Mesenchymal stem cell (in vitro differentiated cells and primary cell): ENCODE data around the gene DZANK1.

ENCODE experiments used
- DNase-seq: peaks from one replicate; pipeline ENCODE4 v3.0.0-alpha.2; 2013
- H2AFZ ChIP-seq: one replicate; pipeline ENCODE4 v1.6.1; 2013; ENCODE audit warnings: low read depth, mild to moderate bottlenecking, control low read depth, inconsistent platforms, low read length, moderate library complexity
- H2AK5ac ChIP-seq: 2 replicates; pipeline ENCODE4 v1.6.1; 2013; ENCODE audit warnings: low read length, moderate library complexity, mild to moderate bottlenecking, inconsistent platforms; ENCODE audit not compliant: severe bottlenecking
- H2BK120ac ChIP-seq: one replicate; pipeline ENCODE4 v1.6.1; 2013; ENCODE audit warnings: low read depth, mild to moderate bottlenecking, inconsistent platforms, low read length, moderate library complexity
- H2BK12ac ChIP-seq, 2 experiments: one replicate each; pipeline ENCODE4 v1.6.1; 2013; ENCODE audit warnings: inconsistent platforms in 2 of 2, low read length in 2 of 2, mild to moderate bottlenecking in 2 of 2, moderate library complexity in 2 of 2, control low read depth in 1 of 2
- H2BK15ac ChIP-seq: one replicate; pipeline ENCODE4 v1.6.1; 2013; ENCODE audit warnings: mild to moderate bottlenecking, low read depth, inconsistent platforms; ENCODE audit not compliant: poor library complexity, severe bottlenecking
- H2BK5ac ChIP-seq: 2 replicates; pipeline ENCODE4 v1.6.1; 2013; ENCODE audit warnings: low read depth, mild to moderate bottlenecking, low read length, control low read depth, inconsistent platforms; ENCODE audit not compliant: poor library complexity, severe bottlenecking
- H3K14ac ChIP-seq, 2 experiments: one replicate each; pipeline ENCODE4 v1.6.1; 2013; ENCODE audit warnings: inconsistent platforms in 2 of 2, low read length in 2 of 2, control low read depth in 1 of 2, mild to moderate bottlenecking in 1 of 2, moderate library complexity in 1 of 2
- H3K18ac ChIP-seq, 2 experiments: one replicate each; pipeline ENCODE4 v1.6.1; 2013; ENCODE audit warnings: inconsistent platforms in 2 of 2, low read length in 2 of 2, control low read depth in 1 of 2, low read depth in 1 of 2, mild to moderate bottlenecking in 1 of 2
- H3K23ac ChIP-seq, 2 experiments: one replicate each; pipeline ENCODE4 v1.6.1; 2013; ENCODE audit warnings: inconsistent platforms in 2 of 2, low read length in 2 of 2, mild to moderate bottlenecking in 2 of 2, moderate library complexity in 2 of 2, control low read depth in 1 of 2
- H3K27ac ChIP-seq: 2 replicates; pipeline ENCODE4 v1.5.1; 2013; ENCODE audit warnings: mild to moderate bottlenecking, moderate library complexity, low read length, control low read depth, inconsistent platforms; ENCODE audit not compliant: poor library complexity, severe bottlenecking
- H3K27me3 ChIP-seq, 2 experiments: 2 replicates each; pipeline versions ENCODE4 v1.6.1 to v1.7.0; 2013; ENCODE audit warnings: low read length in 2 of 2, mild to moderate bottlenecking in 2 of 2, moderate library complexity in 2 of 2, control low read depth in 1 of 2, inconsistent platforms in 1 of 2; ENCODE audit not compliant: control insufficient read depth in 1 of 2, insufficient read depth in 1 of 2
- H3K36me3 ChIP-seq, 2 experiments: 2 replicates each; pipeline versions ENCODE4 v1.6.1 to v1.7.0; 2013; ENCODE audit warnings: low read length in 2 of 2, control low read depth in 1 of 2, inconsistent platforms in 1 of 2, low read depth in 1 of 2, mild to moderate bottlenecking in 1 of 2; ENCODE audit not compliant: insufficient read depth in 2 of 2, control insufficient read depth in 1 of 2
- H3K4ac ChIP-seq, 2 experiments: one replicate each; pipeline ENCODE4 v1.6.1; 2013; ENCODE audit warnings: inconsistent platforms in 2 of 2, low read length in 2 of 2, mild to moderate bottlenecking in 2 of 2, moderate library complexity in 2 of 2, control low read depth in 1 of 2, low read depth in 1 of 2
- H3K4me1 ChIP-seq: 2 replicates; pipeline ENCODE4 v1.6.1; 2013; ENCODE audit warnings: low read depth, low read length, control low read depth; ENCODE audit not compliant: control insufficient read depth, insufficient read depth
- H3K4me2 ChIP-seq: 2 replicates; pipeline ENCODE4 v1.6.1; 2013; ENCODE audit warnings: low read length, mild to moderate bottlenecking, inconsistent platforms; ENCODE audit not compliant: poor library complexity, severe bottlenecking
- H3K4me3 ChIP-seq, 2 experiments: 2 replicates each; pipeline versions ENCODE4 v1.5.1 to v1.7.0; 2013; ENCODE audit warnings: low read length in 2 of 2, mild to moderate bottlenecking in 2 of 2, control low read depth in 1 of 2, low read depth in 1 of 2; ENCODE audit not compliant: insufficient read depth in 1 of 2
- H3K79me1 ChIP-seq: replicated peaks from 2 replicates; pipeline ENCODE4 v1.6.1; 2013; ENCODE audit warnings: mild to moderate bottlenecking, control low read depth, low read length, inconsistent platforms; ENCODE audit not compliant: poor library complexity, severe bottlenecking
- H3K9ac ChIP-seq: 2 replicates; pipeline ENCODE4 v1.7.0; 2013; ENCODE audit warnings: mild to moderate bottlenecking, low read length, moderate library complexity
- H3K9me3 ChIP-seq: 2 replicates; pipeline ENCODE4 v1.7.0; 2013; ENCODE audit warnings: mild to moderate bottlenecking, low read length; ENCODE audit not compliant: control insufficient read depth
- H4K8ac ChIP-seq: one replicate; pipeline ENCODE4 v1.6.1; 2013; ENCODE audit warnings: inconsistent platforms, mild to moderate bottlenecking, low read length, moderate library complexity
- H4K91ac ChIP-seq: one replicate; pipeline ENCODE4 v1.6.1; 2013; ENCODE audit warnings: mild to moderate bottlenecking, low read length, inconsistent platforms
- WGBS: methylation state at CpG from one replicate; pipeline ENCODE4 v1.1.7; 2013; ENCODE audit warnings: mixed read lengths; 5-methylcytosine and 5-hydroxymethylcytosine counted together

Gene DZANK1

DNA sequence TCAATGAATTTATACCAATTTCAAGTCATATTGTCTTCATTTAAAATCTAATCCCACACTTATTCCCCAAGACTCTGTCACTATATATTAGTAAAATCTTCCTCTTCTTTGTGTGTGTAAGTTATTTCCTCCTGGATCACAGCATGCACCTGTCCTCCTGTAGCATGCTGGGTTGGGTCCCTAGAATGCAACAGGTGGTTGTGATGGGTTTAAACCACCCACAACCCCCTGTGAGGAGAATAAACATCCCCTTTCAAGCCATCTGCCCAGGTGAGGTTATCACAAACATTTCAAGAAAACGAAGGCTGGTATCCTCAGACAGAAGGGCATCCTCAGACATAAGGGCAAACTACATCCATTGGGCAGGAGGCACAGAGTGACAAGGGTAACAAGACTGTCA, 26.4 kb downstream of the DZANK1 start:
- Histone ChIP-seq H2BK120ac (no peak overlapping the region), H2BK15ac (no peak overlapping the region), H3K36me3 (no peaks in the 10 kb centered on the region), H2BK12ac (no peak overlapping the region), H3K14ac (no peak overlapping the region), H3K4me3 (no peak overlapping the region), H3K4ac (no peak overlapping the region), H3K79me1 (no peaks in the 10 kb centered on the region), H3K27me3 (no peaks in the 10 kb centered on the region), H2AK5ac (no peak overlapping the region), H2BK5ac (no peak overlapping the region), H3K9me3 (no peaks in the 10 kb centered on the region), H4K8ac (no peak overlapping the region), H3K27ac (no peak overlapping the region), H3K4me1 (peaks cover 2% of the 10 kb centered on the region), H3K18ac (no peak overlapping the region), H3K9ac (no peak overlapping the region), H3K4me2 (no peak overlapping the region), H2AFZ (no peak overlapping the region), H3K23ac (no peak overlapping the region), H4K91ac (no peak overlapping the region)
- no peak for DNase-seq
- 4% methylated on average over 1 of the region's 1 CpG for WGBS

DNA sequence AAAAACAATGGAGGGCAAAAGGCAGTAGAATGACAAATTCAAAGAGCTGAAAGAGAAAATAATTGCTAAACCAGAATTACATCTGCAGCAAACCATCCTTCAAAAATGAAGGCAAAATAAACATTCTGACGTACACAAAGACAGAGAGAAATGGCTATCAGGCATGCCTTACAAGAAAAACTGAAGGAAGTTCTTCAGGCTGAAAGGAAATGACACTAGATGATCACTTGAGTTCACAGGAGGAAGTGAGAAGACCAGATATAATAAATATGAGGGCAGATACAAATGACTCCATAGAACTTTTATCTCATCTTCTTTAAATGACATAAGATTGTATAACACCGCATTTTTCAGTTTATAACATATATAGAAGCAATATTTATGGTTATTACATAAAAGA, 30.0 kb downstream of the DZANK1 start:
- WGBS = 17% methylated on average over 1 of the region's 2 CpGs
- Histone ChIP-seq H3K4me3 (no peak overlapping the region), H4K91ac (no peak overlapping the region), H4K8ac (no peak overlapping the region), H2BK15ac (no peak overlapping the region), H3K9ac (no peak overlapping the region), H3K4ac (no peak overlapping the region), H3K27ac (no peak overlapping the region), H3K4me1 (no peaks in the 10 kb centered on the region), H3K18ac (no peak overlapping the region), H2BK120ac (no peak overlapping the region), H3K9me3 (no peaks in the 10 kb centered on the region), H3K36me3 (no peaks in the 10 kb centered on the region), H2AK5ac (no peak overlapping the region), H2BK12ac (no peak overlapping the region), H3K79me1 (no peaks in the 10 kb centered on the region), H2BK5ac (no peak overlapping the region), H3K27me3 (no peaks in the 10 kb centered on the region), H3K4me2 (no peak overlapping the region), H3K14ac (no peak overlapping the region), H2AFZ (no peak overlapping the region), H3K23ac (no peak overlapping the region)
- peak; percentile 9 for DNase-seq

DNA sequence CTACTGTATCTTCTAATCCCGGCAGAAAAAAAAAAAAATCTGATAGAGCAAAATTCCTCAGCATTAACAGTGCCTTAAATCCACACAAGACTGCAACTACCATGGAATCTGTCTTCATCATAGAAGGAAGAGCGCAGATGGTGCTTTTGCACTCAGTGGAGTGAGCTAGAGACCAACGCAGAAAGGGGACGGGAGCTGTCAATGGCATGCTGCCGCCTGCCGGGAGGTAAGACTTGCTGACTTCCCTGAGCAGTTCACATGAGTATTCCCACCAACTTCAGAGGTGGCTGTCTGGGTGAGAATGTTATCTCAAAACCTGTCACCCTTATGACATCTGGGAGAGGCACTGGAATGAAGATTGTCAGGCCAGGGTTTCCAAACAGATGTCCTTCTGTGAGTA, 35.6 kb downstream of the DZANK1 start:
- H4K91ac ChIP-seq = no peak overlapping the region
- no peak overlapping the region for H3K27ac ChIP-seq
- H3K14ac ChIP-seq = no peak overlapping the region
- H4K8ac ChIP-seq = no peak overlapping the region
- no peaks in the 10 kb centered on the region for H3K79me1 ChIP-seq
- WGBS = 58% methylated on average over 6 of the region's 6 CpGs
- no peak overlapping the region for H3K4me3 ChIP-seq
- no peak overlapping the region for H2BK15ac ChIP-seq
- H3K36me3 ChIP-seq = no peaks in the 10 kb centered on the region
- no peak overlapping the region for H3K9ac ChIP-seq
- H3K4me2 ChIP-seq = no peak overlapping the region
- H2AFZ ChIP-seq = no peak overlapping the region
- H3K27me3 ChIP-seq = no peaks in the 10 kb centered on the region
- DNase-seq = no peak
- H3K4me1 ChIP-seq = peaks cover 8% of the 10 kb centered on the region
- no peak overlapping the region for H3K23ac ChIP-seq
- no peak overlapping the region for H2BK12ac ChIP-seq
- no peak overlapping the region for H3K18ac ChIP-seq
- H3K9me3 ChIP-seq = no peaks in the 10 kb centered on the region
- H2BK5ac ChIP-seq = no peak overlapping the region
- H3K4ac ChIP-seq = no peak overlapping the region
- no peak overlapping the region for H2BK120ac ChIP-seq
- H2AK5ac ChIP-seq = peak overlapping the region; percentile 81

DNA sequence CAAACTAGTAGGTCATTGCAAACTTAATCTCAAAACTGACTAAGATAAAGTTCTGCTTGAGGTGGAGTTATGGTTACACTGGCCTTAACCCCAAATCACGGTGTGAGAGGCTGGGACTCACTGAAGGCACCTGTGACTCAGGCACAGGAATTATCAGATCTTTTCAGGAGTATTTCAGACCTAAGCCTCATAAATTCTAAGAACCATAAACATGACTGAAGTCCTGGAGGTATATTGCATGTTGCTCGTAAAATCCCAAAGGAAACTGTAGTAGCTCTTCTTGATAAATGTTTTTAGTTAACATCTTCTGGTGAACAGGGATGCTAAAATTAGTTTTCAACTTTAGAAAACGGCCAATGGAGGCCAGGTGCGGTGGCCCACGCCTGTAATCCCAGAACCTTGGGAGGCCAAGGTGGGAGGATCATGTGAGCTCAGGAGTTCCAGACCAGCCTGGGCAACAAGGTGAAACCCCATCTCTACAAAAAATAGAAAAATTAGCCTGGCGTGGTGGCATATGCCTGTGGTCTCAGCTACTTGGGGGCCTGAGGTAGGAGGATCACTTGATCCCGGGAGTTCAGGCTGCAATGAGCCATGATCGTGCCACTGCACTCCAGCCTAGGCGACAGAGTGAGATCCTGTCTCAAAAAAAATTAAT, 36.5 kb downstream of the DZANK1 start:
- Histone ChIP-seq H3K4me1 (peaks cover 8% of the 10 kb centered on the region), H3K18ac (no peak overlapping the region), H2BK12ac (no peak overlapping the region), H2AFZ (no peak overlapping the region), H4K91ac (no peak overlapping the region), H3K36me3 (no peaks in the 10 kb centered on the region), H3K27me3 (no peaks in the 10 kb centered on the region), H3K14ac (no peak overlapping the region), H3K4me3 (no peak overlapping the region), H3K9ac (no peak overlapping the region), H3K79me1 (no peaks in the 10 kb centered on the region), H2AK5ac (no peak overlapping the region), H3K4me2 (no peak overlapping the region), H2BK120ac (no peak overlapping the region), H3K23ac (no peak overlapping the region), H2BK15ac (no peak overlapping the region), H3K27ac (peak overlapping the region; percentile 28), H2BK5ac (no peak overlapping the region), H3K4ac (no peak overlapping the region), H4K8ac (no peak overlapping the region), H3K9me3 (no peaks in the 10 kb centered on the region)
- 86% methylated on average over 7 of the region's 9 CpGs for WGBS
- DNase-seq = no peak
